Body of pancreas (tissue), 4 donors: ENCODE data around the gene ATXN7L1.
A peak's percentile ranks its signal among the peaks of the same experiment; 100 is the strongest.

Experiments
- POLR2A ChIP-seq, 3 donors: fragments of 450-650 bp; IDR thresholded peaks; one replicate each; pipeline ENCODE4 v1.6.1; 2016; ENCODE audit warnings: antibody characterized with exemption in 3 of 3, mild to moderate bottlenecking in 2 of 3
- TF ChIP-seq, protein P1 (sequence below), 7 experiments: fragments of 450-650 bp in 4 of 7; fragments of 200-600 bp in 3 of 7; sonication (generic) in 3 of 7; IDR thresholded peaks; one replicate each; pipeline ENCODE4 v1.5.1; 2016 to 2019; ENCODE audit warnings: antibody characterized with exemption in 7 of 7

DNA sequence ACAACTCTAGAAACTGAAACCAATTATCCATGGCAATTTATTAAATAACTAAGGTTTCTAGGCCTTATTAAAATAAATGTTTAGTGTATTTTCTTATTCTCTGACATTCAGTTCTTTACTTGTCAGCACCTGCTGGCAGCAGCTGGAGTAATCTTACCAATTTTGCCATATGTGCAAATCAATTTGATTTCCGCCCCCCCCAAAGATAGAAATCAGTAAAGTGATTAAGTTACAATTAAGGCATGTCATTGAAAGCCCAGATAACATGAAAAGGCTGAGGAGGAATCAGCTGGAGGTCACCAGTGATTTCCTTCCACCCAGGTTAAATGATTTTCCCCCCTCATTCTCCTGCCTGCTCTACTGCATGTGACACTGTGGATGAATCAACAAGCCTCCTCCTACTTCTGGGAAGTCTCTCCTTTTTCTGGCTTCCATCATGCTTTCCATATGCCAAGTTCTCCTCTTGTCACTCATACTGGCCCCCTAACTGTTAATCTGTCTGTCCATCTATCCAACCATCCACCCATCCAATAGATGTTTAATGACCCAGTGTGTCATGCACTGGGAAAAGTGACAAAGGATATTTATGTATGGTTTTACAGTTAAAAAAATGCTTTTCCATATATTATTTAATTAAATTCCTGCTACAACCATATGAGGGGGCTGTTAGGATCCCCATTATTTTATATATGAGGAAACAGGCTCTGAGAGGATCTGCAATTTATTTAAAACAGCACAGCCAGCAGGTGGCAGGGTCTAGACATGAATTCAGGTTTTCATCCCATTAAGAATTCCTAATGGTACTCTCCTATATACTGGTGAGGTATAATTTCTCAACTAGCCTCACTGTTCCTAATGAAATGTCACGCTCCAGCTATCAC is 116.5 kb downstream of the ATXN7L1 start:
- TF ChIP-seq, protein P1, sequence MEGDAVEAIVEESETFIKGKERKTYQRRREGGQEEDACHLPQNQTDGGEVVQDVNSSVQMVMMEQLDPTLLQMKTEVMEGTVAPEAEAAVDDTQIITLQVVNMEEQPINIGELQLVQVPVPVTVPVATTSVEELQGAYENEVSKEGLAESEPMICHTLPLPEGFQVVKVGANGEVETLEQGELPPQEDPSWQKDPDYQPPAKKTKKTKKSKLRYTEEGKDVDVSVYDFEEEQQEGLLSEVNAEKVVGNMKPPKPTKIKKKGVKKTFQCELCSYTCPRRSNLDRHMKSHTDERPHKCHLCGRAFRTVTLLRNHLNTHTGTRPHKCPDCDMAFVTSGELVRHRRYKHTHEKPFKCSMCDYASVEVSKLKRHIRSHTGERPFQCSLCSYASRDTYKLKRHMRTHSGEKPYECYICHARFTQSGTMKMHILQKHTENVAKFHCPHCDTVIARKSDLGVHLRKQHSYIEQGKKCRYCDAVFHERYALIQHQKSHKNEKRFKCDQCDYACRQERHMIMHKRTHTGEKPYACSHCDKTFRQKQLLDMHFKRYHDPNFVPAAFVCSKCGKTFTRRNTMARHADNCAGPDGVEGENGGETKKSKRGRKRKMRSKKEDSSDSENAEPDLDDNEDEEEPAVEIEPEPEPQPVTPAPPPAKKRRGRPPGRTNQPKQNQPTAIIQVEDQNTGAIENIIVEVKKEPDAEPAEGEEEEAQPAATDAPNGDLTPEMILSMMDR (IDR thresholded peaks at IDR 0.05), result peak in 6 of 7 experiments; percentile 32 to 65 (median 50)
- TF ChIP-seq POLR2A (IDR thresholded peaks at IDR 0.05), result no peak
